K562 (cell line): ENCODE data around the gene RUVBL2. TPM values are rescaled to one million over a fixed set of nuclear protein-coding genes. Genes with fewer than 3 reads are reported as not detected.

Experiments
- BDP1 ChIP-seq: IDR thresholded peaks from 3 replicates; pipeline ENCODE4 v1.6.1; 2011; ENCODE audit not compliant: insufficient read length, insufficient read depth
- DEAF1 ChIP-seq: fragments of 450-650 bp; formaldehyde crosslinking; IDR thresholded peaks from 2 replicates; pipeline ENCODE4 v1.4.0; 2020; ENCODE audit warnings: mild to moderate bottlenecking, moderate library complexity
- E2F8 ChIP-seq: fragments of 450-650 bp; IDR thresholded peaks from 2 replicates; pipeline ENCODE4 v1.7.1; 2018; ENCODE audit warnings: mild to moderate bottlenecking, low read depth; ENCODE audit not compliant: partially characterized antibody
- POLR2G ChIP-seq: fragments of 200-400 bp; formaldehyde crosslinking; IDR thresholded peaks from 2 replicates; pipeline ENCODE4 v1.6.1; 2017; ENCODE audit warnings: low read depth, mild to moderate bottlenecking, antibody characterized with exemption, low read length, moderate library complexity
- REST ChIP-seq, 2 experiments: fragments of 450-650 bp; formaldehyde crosslinking in 1 of 2; IDR thresholded peaks; 2 replicates each; pipeline versions ENCODE4 v1.4.0 to v1.6.1; 2014 to 2020; ENCODE audit warnings: mild to moderate bottlenecking in 2 of 2, borderline replicate concordance in 1 of 2, low read depth in 1 of 2
- SP1 ChIP-seq: sonication (generic); formaldehyde crosslinking; IDR thresholded peaks from 2 replicates; pipeline ENCODE4 v1.8.1; 2022; ENCODE audit warnings: mild to moderate bottlenecking, missing genetic modification reagents
- ZBTB1 ChIP-seq: sonication (generic); formaldehyde crosslinking; IDR thresholded peaks from 2 replicates; pipeline ENCODE4 v1.8.1; 2023; ENCODE audit warnings: missing genetic modification reagents, low read depth, mild to moderate bottlenecking, borderline replicate concordance
- ZBTB49 ChIP-seq: sonication (generic); formaldehyde crosslinking; IDR thresholded peaks from 2 replicates; pipeline ENCODE4 v1.8.0; 2022; ENCODE audit warnings: missing genetic modification reagents, mild to moderate bottlenecking, borderline replicate concordance
- polyA plus RNA-seq, 8 experiments: library from polyadenylated mRNA; depleted of rRNA in 4 of 8; stranded (reverse) in 5 of 8; unstranded in 3 of 8; fragments of >200 nt; fragmentation: Nextera tagmentation in 2 of 8; fragmentation: Illumina TruSeq in 1 of 8; extraction: Ambion mirVana in 2 of 8; extraction: Trizol in 1 of 8; gene quantifications; 2 replicates each; pipeline versions ENCODE4 v1.2.1 to v1.2.3, GENCODE V29; 2011 to 2014; ENCODE audit warnings: inconsistent platforms in 1 of 8, missing spikeins in 1 of 8
- total RNA-seq, 7 experiments: library from RNA; depleted of rRNA in 6 of 7; stranded (reverse); fragments of >200 nt in 6 of 7; fragmentation: Illumina TruSeq in 2 of 7; extraction: Trizol in 2 of 7; gene quantifications; 2 replicates each; pipeline versions ENCODE4 v1.2.1 to v1.2.3, GENCODE V29; 2011 to 2021; ENCODE audit warnings: low replicate concordance in 1 of 7

The RUVBL2 gene
- total and polyA plus RNA-seq, 9 of the 15 experiments (the other 6 are each of a cell fraction or from before 2014, with no cell fraction given) = 71.4 to 453 (median 237) TPM

GRCh38 chr19:48954595-48955307 is 38.9 kb upstream of the RUVBL2 start, which contains the start of gene BAX (continued):
- TF ChIP-seq SP1 (CRISPR knock-in tag) (no peak; the same call in 1 of the 2 replicates), POLR2G (peak; percentile 82), ZBTB1 (CRISPR knock-in tag) (peak; percentile 53; the same call in 1 of the 2 replicates), REST (IDR thresholded peaks at IDR 0.05; ENCODE audit: borderline replicate concordance) (peak; percentile 99), REST (CRISPR knock-in tag; IDR thresholded peaks at IDR 0.05; ENCODE audit: low read depth) (0 out of 2 replicates have a peak, but pooled peaks have one; percentile 24), ZBTB49 (no peak), BDP1 (no peak), DEAF1 (CRISPR knock-in tag) (no peak), E2F8 (no peak)
